Stimulated activated CD8-positive, alpha-beta memory T cell treated with anti-CD3 and anti-CD28 coated beads, Interleukin-12 subunit alpha, Interleukin-12 subunit beta, amount 100 ng/mL, for 4 hours (primary cell): ENCODE data around the gene KCNA3.

ENCODE experiments used
- DNase-seq: peaks from one replicate; pipeline ENCODE4 v3.0.0-alpha.2; 2020; ENCODE audit warnings: low read depth

Gene KCNA3

GRCh38 chr1:110674337-110675059 lies at the start of gene KCNA3:
Gene KCNA3 (minus strand): TSS chr1:110674940. CDS start chr1:110674809, 131 bp downstream.
- peak; percentile 64 for DNase-seq

DNA sequence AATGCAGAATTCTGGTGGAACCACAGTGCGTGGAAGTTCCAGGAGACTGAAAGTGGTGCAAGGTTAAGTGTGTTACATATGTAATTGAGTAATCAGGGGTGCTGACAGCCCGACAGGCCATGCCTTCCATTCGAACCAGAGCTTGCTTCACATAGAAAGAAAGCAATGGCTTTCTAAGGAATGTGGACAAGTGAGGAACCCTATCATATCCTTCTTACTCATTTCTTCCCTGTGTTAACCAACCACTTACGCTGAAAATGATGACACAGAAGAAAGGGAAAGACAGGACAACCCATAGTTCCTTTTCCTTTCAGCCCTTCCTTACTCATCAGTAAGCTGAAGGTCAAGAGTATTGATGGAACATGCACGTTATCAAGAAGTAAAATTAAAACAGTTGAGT lies 48.1 kb upstream of the KCNA3 start:
- DNase-seq, result no peak

DNA sequence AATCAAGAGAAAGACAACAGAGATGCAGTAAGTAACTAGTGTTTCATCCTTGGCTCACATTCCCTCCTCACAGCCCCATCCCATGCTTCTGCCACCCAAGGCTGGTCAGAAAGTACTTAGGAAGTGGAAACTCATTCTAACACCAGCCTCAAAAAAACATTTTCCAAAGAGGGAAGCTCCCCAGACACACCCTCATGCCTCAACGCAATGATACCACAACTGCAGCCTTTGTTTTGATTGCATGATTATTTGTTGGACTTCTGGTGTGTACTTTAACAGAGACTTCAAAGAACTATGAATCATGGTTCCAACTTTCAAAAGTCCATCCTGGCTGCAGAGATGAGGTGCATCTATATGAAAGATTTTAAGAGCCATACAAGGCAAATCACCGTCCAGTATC lies 45.2 kb upstream of the KCNA3 start:
- DNase-seq, result no peak

- no peak for DNase-seq
These were observed 43.7 kb upstream of the KCNA3 start for GRCh38 chr1:110718452-110718851.

- no peak for DNase-seq
These were observed 42.4 kb upstream of the KCNA3 start for GRCh38 chr1:110717179-110717578.

DNA sequence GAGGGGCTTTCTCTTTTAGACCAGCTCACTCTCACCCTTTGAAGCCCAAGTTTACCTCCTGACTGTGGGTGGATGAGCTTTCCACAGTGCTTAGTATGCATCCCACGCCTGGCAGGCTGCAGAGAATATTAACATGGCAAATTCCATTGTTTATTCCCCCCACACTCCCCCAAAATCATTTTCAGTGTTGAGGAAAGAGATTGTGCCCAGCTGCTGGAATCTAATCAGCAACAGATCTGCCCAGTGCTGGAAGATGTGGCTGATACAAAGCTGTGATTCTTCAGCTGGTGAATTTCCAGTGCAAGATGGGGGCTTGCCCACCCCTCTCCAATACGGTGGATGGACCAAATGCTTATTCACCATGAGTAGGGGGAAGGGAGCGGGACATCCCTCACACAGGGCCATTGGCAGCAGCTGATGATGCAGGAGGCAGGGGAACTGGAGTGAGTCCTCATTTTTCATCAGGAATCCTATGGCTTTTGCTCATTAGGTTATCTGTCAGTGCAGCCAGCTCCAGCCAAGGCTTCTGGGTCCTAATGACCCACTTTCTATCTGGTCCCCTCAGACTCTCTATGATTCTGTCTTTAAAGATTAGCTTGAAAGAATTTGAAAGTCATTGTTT lies 39.7 kb upstream of the KCNA3 start:
- DNase-seq, result no peak

DNA sequence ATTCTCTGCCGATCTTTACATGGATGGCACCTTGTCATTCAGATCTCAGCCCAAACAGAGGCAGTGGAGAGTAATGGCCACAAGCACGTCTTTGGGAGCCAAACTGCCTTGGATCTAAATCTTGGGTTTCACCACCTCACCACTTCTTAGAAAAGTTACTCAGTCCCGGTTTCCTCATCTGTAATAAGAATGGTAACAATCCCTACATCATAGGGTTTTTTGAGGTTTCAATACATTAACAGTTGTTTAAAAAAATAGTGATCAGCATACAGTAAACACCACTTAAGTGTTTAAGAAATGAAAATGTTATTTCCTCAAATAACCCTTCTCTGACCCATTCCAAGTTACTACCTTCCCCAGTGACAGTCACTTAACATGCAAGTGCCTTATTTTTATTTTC lies 38.5 kb upstream of the KCNA3 start:
- no peak for DNase-seq

GRCh38 chr1:110710314-110710713 lies 35.6 kb upstream of the KCNA3 start:
- DNase-seq, result no peak

DNA sequence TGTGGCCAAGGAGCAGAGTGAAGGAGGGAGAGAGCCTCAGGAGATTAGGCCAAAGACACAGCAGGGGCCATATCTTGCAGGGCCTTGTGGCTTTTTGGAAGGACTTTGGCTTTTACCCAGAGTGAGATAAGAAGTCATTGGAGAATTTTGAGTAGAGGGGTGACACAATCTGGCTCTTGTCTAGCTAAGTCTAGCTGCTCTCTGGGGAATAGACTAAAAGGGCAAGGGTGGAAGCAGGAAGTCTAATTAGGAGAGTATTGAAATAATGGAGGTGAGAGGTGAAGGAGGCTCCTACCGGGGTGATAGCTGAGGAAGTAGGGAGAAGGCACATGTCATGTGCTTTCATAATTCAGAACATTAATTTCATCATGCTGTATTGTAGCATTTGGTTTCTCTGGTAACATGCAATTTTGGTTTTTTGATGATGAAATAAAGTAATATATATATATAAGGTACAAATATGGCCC lies 34.3 kb upstream of the KCNA3 start:
- DNase-seq, result no peak

- no peak for DNase-seq
These were observed 32.5 kb upstream of the KCNA3 start for GRCh38 chr1:110707232-110707631.

DNA sequence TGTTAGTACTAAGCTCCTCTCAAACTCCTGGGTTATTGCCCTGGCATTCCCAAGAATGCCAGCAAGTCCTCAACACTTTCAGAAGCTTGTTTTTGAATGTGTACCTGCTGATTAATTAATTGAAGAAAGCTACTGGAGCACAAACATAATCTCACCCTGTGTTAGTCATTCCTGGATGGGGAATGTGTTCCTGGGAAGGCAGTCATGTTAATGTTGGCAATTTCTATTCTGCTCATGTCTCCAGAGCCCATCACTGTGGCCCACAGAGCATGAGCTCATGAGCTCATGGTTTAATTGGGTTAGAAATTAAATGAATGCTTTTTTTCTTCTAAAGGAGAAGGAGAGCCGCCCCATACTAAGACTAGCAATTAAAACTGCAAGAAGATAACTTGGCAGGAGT lies 31.9 kb upstream of the KCNA3 start:
- no peak for DNase-seq

DNA sequence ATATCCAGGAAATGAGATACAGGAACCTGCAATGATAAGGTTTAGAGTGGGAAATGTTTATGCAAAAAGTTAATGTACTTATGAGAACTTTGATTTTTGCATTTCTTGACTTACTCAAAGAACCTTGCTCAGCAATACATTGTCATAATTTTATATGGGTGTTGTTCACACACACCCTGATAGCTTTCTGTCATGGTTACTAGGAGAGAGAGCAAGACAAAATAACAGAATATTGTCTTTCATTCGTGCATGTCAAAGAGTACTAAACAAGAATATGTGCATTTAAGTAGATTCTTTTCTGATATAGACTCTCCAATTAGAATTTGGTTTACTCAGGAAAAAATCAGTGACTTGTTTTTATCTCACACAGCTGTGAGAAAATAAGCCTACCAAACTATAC lies 27.5 kb upstream of the KCNA3 start:
- DNase-seq, result no peak

DNA sequence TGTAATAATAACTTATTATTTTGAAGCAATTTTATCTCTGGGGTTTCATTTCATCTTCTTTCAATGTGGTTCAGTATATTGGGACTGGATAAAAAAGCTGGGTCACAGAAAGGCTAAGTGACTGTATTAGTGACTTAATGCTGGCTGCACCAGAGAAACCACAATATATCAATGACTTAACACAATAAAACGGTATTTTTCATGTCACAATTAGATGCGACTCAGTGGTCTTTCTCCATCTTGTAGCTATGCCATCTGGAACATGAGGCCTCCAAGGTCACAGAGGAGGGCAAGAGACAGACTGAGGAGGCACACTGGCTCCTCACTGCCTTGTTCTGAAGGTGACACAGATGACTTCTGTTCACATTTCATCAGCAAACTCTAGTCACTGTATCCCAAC lies 26.0 kb upstream of the KCNA3 start:
- no peak for DNase-seq

DNA sequence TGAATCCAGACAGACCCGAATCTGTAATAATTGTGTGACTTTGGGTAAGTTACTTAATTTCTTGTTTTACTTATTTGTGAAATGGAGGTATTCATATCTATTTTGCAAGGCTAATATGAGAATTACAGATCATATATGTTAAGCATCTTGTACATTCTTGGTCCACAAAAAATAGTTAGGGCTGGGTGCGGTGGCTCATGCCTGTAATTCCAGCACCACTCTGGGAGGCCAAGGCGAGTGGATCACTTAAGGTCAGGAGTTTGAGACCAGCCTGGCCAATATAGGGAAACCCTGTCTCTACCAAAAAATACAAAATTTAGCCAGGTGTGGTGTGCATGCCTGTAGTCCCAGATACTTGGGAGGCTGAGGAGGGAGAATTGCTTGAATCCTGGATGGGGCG lies 22.9 kb upstream of the KCNA3 start:
- no peak for DNase-seq

DNA sequence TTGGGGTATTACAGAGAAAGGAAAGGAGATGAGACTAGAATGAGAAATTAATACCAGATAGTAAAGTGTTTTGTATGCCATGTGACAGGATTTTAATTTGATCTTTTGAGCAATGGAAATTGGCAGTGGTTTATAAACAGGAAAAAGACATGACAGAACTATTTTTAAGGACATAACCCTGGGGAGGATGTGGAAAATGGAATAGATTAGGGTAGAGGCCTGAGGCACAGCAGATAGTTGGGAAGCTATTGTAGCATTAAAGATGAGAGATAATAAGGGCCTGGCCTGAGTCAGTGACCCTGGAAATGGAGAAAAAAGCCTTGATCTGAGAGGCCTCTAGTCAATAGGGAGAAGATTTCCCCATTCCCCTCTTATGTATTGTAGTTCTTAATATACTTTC lies 22.1 kb upstream of the KCNA3 start:
- DNase-seq, result no peak

- no peak for DNase-seq
These were observed 16.1 kb upstream of the KCNA3 start for GRCh38 chr1:110690709-110691365.

- no peak for DNase-seq
These were observed 15.1 kb upstream of the KCNA3 start for GRCh38 chr1:110689868-110690267.

DNA sequence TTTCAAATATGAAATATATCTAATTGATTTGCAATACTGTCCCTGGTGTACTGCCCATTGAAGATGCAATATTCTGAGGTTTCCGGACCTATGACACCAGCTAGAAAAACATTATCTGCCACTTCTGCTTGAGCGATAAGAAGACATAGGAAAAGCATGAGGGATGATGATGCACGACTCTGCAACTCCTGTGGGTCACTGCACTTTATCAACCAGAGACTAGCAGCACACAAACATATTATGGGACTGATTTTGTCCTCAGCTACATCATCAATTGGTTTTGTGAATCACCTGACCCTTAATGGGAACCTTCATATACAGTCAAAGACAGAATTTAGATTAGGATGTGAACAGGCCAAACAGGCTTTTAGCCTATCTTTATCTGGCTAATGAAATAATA lies 13.8 kb upstream of the KCNA3 start:
- DNase-seq, result no peak

GRCh38 chr1:110687250-110687649 lies 12.5 kb upstream of the KCNA3 start:
- no peak for DNase-seq

DNA sequence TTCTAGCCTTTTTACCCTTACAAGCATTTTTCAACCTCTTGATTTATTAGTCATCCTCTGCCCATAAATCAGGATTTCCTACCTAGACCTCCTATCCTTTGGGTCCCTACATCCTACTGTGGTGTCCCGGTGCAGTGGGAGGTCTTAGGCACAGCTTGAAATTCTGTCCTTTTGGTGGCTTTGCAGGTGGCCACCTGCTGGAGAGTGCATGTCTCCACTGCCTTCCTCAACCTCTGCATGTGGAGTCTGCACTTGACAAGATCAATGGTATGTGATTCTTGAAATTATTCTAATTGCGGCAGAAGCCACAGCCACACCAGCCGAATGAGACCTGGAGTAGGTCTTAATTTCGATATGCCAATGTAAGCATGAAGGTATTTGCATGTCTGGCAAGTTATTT lies 11.4 kb upstream of the KCNA3 start:
- no peak for DNase-seq

- DNase-seq, result no peak
These were observed 9.8 kb upstream of the KCNA3 start for GRCh38 chr1:110684491-110684890.

GRCh38 chr1:110682898-110683297 lies 8.2 kb upstream of the KCNA3 start:
- no peak for DNase-seq

GRCh38 chr1:110680036-110680735 lies 5.4 kb upstream of the KCNA3 start:
- no peak for DNase-seq
